HepG2 (cell line): ENCODE results near the gene MFSD11.

Experiments
- GABPA ChIP-seq, 2 experiments: IDR thresholded peaks; 2 replicates each; pipeline ENCODE4 v1.6.1; 2011 to 2016; ENCODE audit warnings: low read depth in 2 of 2, low read length in 1 of 2, missing biosample characterization in 1 of 2, missing genetic modification characterization in 1 of 2
- IRX3 ChIP-seq: sonication (generic); formaldehyde crosslinking; IDR thresholded peaks from 2 replicates; pipeline ENCODE4 v1.8.1; 2023; ENCODE audit warnings: mild to moderate bottlenecking, low read depth, missing genetic modification reagents, borderline replicate concordance
- NFE2L1 ChIP-seq: sonication (generic); formaldehyde crosslinking; IDR thresholded peaks from 2 replicates; pipeline ENCODE4 v1.4.0; 2020; ENCODE audit warnings: missing genetic modification reagents, mild to moderate bottlenecking, borderline replicate concordance
- SP1 ChIP-seq, 2 experiments: fragments of 450-650 bp in 1 of 2; sonication (generic) in 1 of 2; formaldehyde crosslinking in 1 of 2; IDR thresholded peaks; 2 replicates each; pipeline versions ENCODE4 v1.4.0 to v1.6.1; 2016 to 2020; ENCODE audit warnings: missing genetic modification reagents in 1 of 2

GRCh38 chr17:76796081-76796480 is 58.2 kb downstream of the MFSD11 start:
- TF ChIP-seq SP1 (IDR thresholded peaks at IDR 0.05), result no peak
- no peak for TF ChIP-seq SP1 (CRISPR knock-in tag; IDR thresholded peaks at IDR 0.05)
- TF ChIP-seq NFE2L1 (CRISPR knock-in tag), result no peak
- TF ChIP-seq GABPA (IDR thresholded peaks at IDR 0.05; ENCODE audit: low read depth, low read length), result no peak
- TF ChIP-seq GABPA (CRISPR knock-in tag; IDR thresholded peaks at IDR 0.05; ENCODE audit: low read depth), result no peak
- no peak for TF ChIP-seq IRX3 (CRISPR knock-in tag)
